Activated T-cell treated with anti-CD3 and anti-CD28 coated beads, Interleukin-2, amount 50 U/mL, for 72 hours (primary cell): ENCODE results near the gene QPRT. TPM values are rescaled to one million over a fixed set of nuclear protein-coding genes. Genes with fewer than 3 reads are reported as not detected.
"Not testable (repeated sequence)": the region's sequence is repeated elsewhere in the genome, so short reads cannot be mapped to it uniquely, and the experiment has no call there.

ENCODE experiments used
- ATAC-seq, 2 donors: fragments of 150-1000 bp; cut with Tn5 transposase; replicated peaks in 1 of 2; 2 replicates each; pipeline ENCODE4 v1.10.0; 2021; ENCODE audit warnings: moderate library complexity in 2 of 2, mild to moderate bottlenecking in 1 of 2
- DNase-seq, 2 donors: peaks; one replicate each; pipeline ENCODE4 v3.0.0; 2021 to 2022; ENCODE audit warnings: mixed read lengths in 1 of 2
- H3K27ac Mint-ChIP-seq: one replicate; pipeline ENCODE4 v1.8.0; 2022; ENCODE audit warnings: mild to moderate bottlenecking, moderate library complexity, mixed read lengths
- H3K27me3 Mint-ChIP-seq: one replicate; pipeline ENCODE4 v1.8.0; 2022; ENCODE audit warnings: low read depth, mixed read lengths
- H3K36me3 Mint-ChIP-seq, 2 donors: one replicate each; pipeline ENCODE4 v1.8.0; 2022; ENCODE audit warnings: mixed read lengths in 2 of 2, mild to moderate bottlenecking in 1 of 2; ENCODE audit not compliant: insufficient read depth in 2 of 2
- H3K4me1 Mint-ChIP-seq: one replicate; pipeline ENCODE4 v1.8.0; 2022; ENCODE audit warnings: low read depth, mixed read lengths
- H3K4me3 Mint-ChIP-seq, 2 donors: one replicate each; pipeline ENCODE4 v1.8.0; 2022; ENCODE audit warnings: mild to moderate bottlenecking in 2 of 2, mixed read lengths in 2 of 2, moderate library complexity in 2 of 2
- H3K9me3 Mint-ChIP-seq, 2 donors: one replicate each; pipeline ENCODE4 v1.8.0; 2022; ENCODE audit warnings: mixed read lengths in 2 of 2
- total RNA-seq, 2 donors: library from RNA; stranded (reverse); gene quantifications; one replicate each; pipeline ENCODE4 v1.2.3, GENCODE V29; 2022

QPRT gene
- total RNA-seq, 2 donors from 2014 or later, result 4.5 to 5.6 TPM

DNA sequence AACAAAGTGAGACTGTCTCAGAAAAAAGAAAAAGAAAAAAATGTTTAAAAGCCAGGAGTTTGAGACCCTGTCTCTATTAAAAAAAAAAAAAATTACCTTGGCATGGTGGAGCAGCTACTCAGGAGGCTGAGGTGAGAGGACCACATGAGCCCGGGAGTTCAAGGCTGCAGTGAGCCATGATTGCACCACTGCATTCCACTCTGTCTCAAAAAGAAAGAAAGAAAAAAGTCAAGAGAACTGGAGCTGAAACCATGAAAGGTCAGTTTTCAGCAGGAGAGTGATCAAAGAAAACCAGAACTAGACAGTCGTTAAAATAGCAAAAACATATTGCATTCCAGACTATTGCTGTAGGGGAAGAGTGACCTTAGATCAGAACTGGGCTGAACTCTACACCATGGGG lies 8.8 kb downstream of the QPRT start:
- H3K4me3 Mint-ChIP-seq, result no peak overlapping the region
- H3K36me3 Mint-ChIP-seq, result no peaks in the 10 kb centered on the region
- no peak for DNase-seq
- no peaks in the 10 kb centered on the region for H3K9me3 Mint-ChIP-seq
- H3K4me1 Mint-ChIP-seq, result peaks cover 19% of the 10 kb centered on the region
- H3K27ac Mint-ChIP-seq, result no peak overlapping the region
- no peaks in the 10 kb centered on the region for H3K27me3 Mint-ChIP-seq
- no peak for ATAC-seq

DNA sequence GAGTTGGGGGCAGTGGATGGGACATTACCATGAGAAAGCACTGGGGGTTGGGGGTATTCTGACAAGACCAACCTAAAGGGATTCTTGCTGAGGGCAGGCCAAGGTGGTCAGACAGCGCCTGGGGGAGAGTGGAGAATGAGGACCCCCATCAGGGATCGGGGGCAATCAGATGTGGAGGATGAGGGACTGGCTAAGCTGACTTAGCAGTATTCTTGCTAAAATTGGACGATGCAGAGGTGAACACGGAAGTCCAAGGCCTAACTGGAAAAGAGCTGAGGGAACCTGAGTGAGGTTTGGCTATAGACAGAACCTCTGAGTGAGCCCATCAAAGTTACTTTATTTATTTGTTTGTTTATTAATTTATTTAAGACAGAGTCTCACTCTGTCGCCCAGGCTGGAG lies 9.2 kb downstream of the QPRT start:
- no peak overlapping the region for H3K27ac Mint-ChIP-seq
- H3K9me3 Mint-ChIP-seq, result no peaks in the 10 kb centered on the region

DNA sequence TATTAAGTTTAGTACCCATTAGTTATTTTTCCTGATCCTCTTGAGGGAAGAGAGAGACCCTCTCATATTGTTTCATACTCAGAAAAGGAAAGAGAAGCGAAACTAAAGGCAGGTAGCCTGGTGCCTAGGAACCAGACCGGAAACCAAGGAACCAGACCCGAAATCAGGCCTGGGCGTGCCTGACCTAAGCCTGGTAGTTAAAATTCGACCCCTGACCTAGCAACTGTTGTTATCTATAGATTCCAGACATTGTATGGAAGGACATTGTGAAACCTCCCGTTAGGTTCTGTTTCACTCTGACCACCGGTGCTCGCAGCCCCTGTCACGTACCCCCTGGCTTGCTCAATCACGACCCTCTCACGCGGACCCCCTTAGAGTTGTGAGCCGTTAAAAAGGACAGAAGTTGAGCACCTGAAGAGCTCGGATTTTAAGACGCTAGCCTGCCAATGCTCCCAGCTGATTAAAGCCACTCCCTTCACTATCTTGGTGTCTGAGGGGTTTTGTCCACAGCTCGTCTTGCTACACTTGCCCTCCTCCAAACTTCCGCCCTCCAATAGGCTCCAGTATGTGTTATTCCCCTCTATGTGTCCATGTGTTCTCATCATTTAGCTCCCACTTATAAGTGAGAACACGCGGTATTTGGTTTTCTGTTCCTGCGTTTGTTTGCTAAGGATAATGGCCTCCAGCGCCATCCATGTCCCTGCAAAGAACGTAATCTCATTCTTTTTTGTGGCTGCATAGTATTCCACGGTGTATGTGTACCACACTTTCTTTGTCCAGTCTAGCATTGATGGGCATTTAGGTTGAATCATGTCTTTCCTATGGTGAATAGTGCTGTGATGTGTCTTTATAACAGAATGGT lies 10.7 kb downstream of the QPRT start:
- not testable (repeated sequence) for H3K27ac Mint-ChIP-seq, ATAC-seq, H3K9me3 Mint-ChIP-seq, H3K36me3 Mint-ChIP-seq, H3K27me3 Mint-ChIP-seq, DNase-seq, H3K4me3 Mint-ChIP-seq
- H3K4me1 Mint-ChIP-seq, result peaks cover 19% of the 10 kb centered on the region

More for the DNA sequence above, 9.2 kb downstream of the QPRT start:
- DNase-seq (no peak), ATAC-seq (no peak)
- Mint-ChIP-seq H3K4me3 (no peak overlapping the region), H3K27me3 (no peaks in the 10 kb centered on the region), H3K4me1 (peaks cover 19% of the 10 kb centered on the region), H3K36me3 (no peaks in the 10 kb centered on the region)

DNA sequence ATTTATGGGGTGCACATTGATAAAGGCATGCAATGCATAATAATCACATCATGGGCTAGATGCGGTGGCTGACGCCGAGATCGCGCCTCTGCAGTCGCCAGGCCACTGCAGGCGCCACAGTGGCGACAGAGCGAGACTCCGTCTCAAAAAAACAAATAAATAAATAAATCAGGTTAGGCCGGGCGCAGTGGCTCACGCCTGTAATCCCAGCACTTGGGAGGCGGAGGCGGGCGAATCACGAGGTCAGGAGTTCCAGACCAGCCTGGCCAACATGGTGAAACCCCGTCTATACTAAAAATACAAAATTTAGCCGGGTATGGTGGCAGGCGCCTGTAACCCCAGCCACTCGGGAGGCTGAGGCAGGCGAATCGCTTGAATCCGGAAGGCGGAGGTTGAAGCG lies 13.6 kb downstream of the QPRT start:
- not testable (repeated sequence) for H3K36me3 Mint-ChIP-seq, ATAC-seq, H3K4me3 Mint-ChIP-seq, H3K27ac Mint-ChIP-seq, H3K27me3 Mint-ChIP-seq, DNase-seq, H3K9me3 Mint-ChIP-seq, H3K4me1 Mint-ChIP-seq

DNA sequence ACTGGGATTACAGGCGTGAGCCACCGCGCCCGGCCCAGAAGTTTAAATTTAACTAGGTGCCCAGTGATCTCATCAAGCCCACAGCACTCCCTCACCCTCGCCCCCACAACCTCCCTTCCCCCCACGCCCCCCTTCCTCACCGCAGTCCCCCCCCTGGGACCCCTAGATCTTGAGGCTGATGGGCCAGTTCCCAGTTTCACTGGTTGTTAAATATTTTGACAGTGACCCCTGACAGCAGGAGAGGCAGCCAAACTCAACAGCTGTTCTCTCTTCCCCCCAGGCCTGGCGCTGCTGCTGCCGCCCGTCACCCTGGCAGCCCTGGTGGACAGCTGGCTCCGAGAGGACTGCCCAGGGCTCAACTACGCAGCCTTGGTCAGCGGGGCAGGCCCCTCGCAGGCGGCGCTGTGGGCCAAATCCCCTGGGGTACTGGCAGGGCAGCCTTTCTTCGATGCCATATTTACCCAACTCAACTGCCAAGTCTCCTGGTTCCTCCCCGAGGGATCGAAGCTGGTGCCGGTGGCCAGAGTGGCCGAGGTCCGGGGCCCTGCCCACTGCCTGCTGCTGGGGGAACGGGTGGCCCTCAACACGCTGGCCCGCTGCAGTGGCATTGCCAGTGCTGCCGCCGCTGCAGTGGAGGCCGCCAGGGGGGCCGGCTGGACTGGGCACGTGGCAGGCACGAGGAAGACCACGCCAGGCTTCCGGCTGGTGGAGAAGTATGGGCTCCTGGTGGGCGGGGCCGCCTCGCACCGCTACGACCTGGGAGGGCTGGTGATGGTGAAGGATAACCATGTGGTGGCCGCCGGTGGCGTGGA lies 15.6 kb downstream of the QPRT start:
- ATAC-seq (no peak), DNase-seq (no peak)
- no peaks in the 10 kb centered on the region for H3K9me3 Mint-ChIP-seq
- no peak overlapping the region for H3K4me3 Mint-ChIP-seq
- H3K27me3 Mint-ChIP-seq, result no peaks in the 10 kb centered on the region
- no peaks in the 10 kb centered on the region for H3K4me1 Mint-ChIP-seq
- no peak overlapping the region for H3K27ac Mint-ChIP-seq
- H3K36me3 Mint-ChIP-seq, result no peaks in the 10 kb centered on the region

DNA sequence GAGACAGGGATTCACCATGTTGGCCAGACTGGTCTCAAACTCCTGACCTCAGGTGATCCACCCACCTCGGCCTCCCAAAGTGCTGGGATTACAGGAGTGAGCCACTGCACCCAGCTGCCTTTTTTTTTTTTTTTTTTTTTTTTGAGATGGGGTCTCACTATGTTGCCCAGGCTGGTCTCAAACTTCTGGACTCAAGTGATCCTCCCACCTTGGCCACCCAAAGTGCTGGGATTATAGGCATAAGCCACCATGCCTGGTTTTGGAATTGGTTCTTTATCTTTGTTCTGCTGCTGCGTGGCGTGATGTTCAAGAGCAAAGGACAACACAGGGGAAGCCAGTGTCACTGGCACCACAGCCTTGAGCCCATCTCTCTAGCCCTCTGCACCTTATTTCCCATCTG lies 16.7 kb downstream of the QPRT start:
- ATAC-seq, H3K9me3 Mint-ChIP-seq: not testable (repeated sequence)

DNA sequence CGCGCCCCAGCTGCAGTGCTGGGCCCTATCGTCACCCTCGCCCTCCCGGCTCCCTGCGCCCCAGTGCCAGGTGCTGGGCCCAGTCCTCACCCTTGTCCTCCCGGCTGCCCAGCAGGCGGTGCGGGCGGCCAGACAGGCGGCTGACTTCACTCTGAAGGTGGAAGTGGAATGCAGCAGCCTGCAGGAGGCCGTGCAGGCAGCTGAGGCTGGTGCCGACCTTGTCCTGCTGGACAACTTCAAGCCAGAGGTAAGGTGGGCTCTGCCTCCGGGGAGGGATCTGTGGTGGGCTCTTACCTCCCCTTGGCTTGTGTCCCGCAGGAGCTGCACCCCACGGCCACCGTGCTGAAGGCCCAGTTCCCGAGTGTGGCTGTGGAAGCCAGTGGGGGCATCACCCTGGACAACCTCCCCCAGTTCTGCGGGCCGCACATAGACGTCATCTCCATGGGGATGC lies 17.9 kb downstream of the QPRT start:
- Mint-ChIP-seq H3K9me3 (no peaks in the 10 kb centered on the region), H3K4me3 (no peak overlapping the region), H3K27ac (no peak overlapping the region), H3K27me3 (no peaks in the 10 kb centered on the region), H3K36me3 (no peaks in the 10 kb centered on the region), H3K4me1 (peaks cover 16% of the 10 kb centered on the region)
- no peak for DNase-seq
- ATAC-seq, result no peak

More for the DNA sequence above, 16.7 kb downstream of the QPRT start:
- DNase-seq, H3K27me3 Mint-ChIP-seq, H3K36me3 Mint-ChIP-seq, H3K4me3 Mint-ChIP-seq, H3K4me1 Mint-ChIP-seq, H3K27ac Mint-ChIP-seq: not testable (repeated sequence)

DNA sequence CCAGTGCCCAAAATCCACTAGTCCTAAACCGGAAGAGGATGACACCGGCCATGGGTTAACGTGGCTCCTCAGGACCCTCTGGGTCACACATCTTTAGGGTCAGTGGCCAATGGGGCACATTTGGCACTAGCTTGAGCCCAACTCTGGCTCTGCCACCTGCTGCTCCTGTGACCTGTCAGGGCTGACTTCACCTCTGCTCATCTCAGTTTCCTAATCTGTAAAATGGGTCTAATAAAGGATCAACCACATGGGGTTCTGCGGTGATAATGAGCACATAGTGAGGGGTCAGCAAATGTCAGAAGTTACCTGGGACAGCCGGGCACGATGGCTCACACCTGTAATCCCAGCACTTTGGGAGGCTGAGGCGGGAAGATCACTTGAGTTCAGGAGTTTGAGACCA lies 18.4 kb downstream of the QPRT start:
- H3K4me1 Mint-ChIP-seq, result peaks cover 21% of the 10 kb centered on the region
- no peaks in the 10 kb centered on the region for H3K27me3 Mint-ChIP-seq
- no peaks in the 10 kb centered on the region for H3K36me3 Mint-ChIP-seq
- no peaks in the 10 kb centered on the region for H3K9me3 Mint-ChIP-seq
- no peak for DNase-seq
- H3K4me3 Mint-ChIP-seq, result no peak overlapping the region
- H3K27ac Mint-ChIP-seq, result no peak overlapping the region
- ATAC-seq, result no peak

DNA sequence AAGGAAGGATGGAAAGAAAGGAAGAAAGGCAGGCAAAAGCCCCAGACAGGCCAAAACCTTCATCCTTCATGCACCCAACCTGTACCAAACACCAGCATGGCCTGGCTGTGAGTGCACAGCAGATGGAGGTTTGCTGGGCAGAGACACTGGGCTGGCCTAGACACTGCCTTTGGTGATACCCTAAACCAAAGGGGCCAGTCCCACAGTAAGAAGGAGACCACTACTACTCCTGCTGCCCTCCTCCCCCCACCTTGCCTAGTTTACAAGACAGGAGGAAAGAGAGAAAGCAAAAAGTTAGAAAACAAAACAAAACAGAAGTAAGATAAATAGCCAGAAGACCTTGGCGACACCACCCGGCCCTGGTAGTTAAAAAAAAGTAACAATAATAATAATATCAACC lies 19.1 kb downstream of the QPRT start:
- Mint-ChIP-seq H3K27ac (no peak overlapping the region), H3K9me3 (no peaks in the 10 kb centered on the region), H3K36me3 (no peaks in the 10 kb centered on the region), H3K4me3 (no peak overlapping the region), H3K4me1 (peaks cover 27% of the 10 kb centered on the region), H3K27me3 (no peaks in the 10 kb centered on the region)
- ATAC-seq, result no peak
- no peak for DNase-seq

DNA sequence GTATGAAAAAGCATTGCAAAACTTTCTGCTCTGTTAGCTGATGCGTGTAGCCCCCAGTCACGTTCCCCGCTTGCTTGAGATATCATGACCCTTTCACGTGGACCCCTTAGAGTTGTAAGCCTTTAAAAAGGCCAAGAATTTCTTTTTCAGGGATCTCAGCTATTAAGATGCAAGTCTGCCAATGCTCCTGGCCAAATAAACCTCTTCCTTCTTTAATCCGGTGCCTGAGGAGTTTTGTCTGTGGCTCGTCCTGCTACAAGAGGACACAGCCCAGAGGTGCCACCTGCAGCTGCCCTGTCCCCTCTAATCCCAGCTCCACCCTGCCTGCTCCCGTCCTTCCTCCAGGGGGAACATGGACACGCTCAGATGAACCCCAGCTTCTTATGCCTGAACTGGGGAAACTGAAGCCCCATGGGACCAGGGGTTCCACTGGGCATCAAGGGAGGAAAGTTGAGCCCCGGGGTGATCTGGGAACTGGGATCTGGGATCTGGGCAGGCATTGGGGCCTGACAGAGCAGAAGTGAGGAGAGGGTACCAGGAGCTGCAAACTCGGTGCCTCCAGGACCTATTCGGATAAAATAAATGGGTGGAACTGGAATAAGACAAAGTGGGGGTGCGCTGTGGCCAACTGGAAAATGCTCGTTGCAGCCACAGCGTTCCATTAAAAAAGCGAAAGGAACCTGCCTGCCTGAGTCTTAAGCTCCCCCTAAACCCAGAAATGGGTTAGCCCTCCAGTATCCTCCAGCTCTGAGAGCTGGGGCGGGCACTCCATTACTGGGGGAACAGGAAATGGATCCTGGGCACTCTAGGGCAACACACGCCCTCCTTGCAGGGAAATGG lies 19.7 kb downstream of the QPRT start:
- no peaks in the 10 kb centered on the region for H3K36me3 Mint-ChIP-seq
- no peaks in the 10 kb centered on the region for H3K27me3 Mint-ChIP-seq
- no peak overlapping the region for H3K27ac Mint-ChIP-seq
- no peak overlapping the region for H3K4me3 Mint-ChIP-seq
- ATAC-seq (no peak), DNase-seq (no peak)
- H3K4me1 Mint-ChIP-seq, result peaks cover 32% of the 10 kb centered on the region
- no peaks in the 10 kb centered on the region for H3K9me3 Mint-ChIP-seq

DNA sequence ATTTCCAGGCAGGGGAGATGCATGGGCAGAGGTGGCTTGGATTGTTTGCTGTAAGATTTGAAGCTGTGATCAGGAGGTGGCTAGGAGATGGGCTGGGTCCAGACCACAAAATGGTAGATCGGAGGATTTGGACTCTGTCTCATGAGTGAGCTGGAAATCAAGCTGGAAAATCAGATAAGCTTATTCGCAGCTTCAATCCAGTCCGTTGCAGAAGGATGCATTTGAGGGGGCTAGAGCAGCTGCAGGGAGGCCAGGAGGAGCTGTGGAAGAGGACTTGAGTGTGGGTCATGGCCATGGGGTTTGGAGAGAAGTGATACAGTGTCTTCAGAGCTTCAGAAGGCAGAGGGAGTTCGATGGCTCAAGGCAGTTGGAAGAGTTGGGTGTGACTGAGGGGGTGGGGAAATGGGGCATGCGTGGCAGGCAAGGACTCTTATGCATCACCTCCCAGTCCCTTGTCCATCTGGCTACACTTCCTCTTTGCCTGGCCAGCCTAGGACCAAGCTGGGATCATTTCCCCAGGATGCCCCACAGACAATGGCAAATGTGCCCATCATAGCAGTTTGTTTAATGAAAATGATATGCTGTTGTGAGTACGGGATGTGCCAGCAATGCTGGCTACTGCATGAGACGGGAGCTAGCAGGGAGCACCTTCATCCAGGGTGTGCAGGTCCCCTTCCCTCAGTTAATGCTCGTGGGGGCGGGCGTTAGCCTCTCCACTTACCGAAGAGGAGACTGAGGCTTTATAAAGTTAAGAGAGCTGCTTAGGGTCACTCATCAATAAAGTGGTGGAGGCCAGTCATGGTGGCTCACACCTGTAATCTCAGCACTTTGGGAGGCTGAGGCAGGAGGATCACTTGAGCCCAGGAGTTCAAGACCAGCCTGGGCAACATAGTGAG lies 20.6 kb downstream of the QPRT start:
- Mint-ChIP-seq H3K36me3 (no peaks in the 10 kb centered on the region), H3K27ac (no peak overlapping the region), H3K9me3 (no peaks in the 10 kb centered on the region), H3K4me3 (no peak overlapping the region), H3K4me1 (peaks cover 32% of the 10 kb centered on the region), H3K27me3 (no peaks in the 10 kb centered on the region)
- no peak for DNase-seq
- ATAC-seq, result no peak
